Loucy (cell line): ENCODE measurements around the gene CCDC9.

Experiments
- CTCF ChIP-seq: fragments of 200-600 bp; sonication (generic); conservative IDR thresholded peaks from 2 replicates; pipeline ENCODE4 v1.5.1; 2014; ENCODE audit warnings: mild to moderate bottlenecking, antibody characterized with exemption, low read length
- EZH2phosphoT487 ChIP-seq: fragments of 200-600 bp; IDR thresholded peaks from 2 replicates; pipeline ENCODE4 v1.6.1; 2018; ENCODE audit warnings: antibody characterized with exemption, mild to moderate bottlenecking, moderate library complexity, borderline replicate concordance

- no peak for TF ChIP-seq CTCF
- TF ChIP-seq EZH2phosphoT487 = no peak
Measured at GRCh38 chr19:47312366-47313006, 56.2 kb downstream of the CCDC9 start.
